ENCODE measurements around the gene TRAF6.
"Not testable (repeated sequence)": the region's sequence is repeated elsewhere in the genome, so short reads cannot be mapped to it uniquely, and the experiment has no call there.

The TRAF6 gene, protein sequence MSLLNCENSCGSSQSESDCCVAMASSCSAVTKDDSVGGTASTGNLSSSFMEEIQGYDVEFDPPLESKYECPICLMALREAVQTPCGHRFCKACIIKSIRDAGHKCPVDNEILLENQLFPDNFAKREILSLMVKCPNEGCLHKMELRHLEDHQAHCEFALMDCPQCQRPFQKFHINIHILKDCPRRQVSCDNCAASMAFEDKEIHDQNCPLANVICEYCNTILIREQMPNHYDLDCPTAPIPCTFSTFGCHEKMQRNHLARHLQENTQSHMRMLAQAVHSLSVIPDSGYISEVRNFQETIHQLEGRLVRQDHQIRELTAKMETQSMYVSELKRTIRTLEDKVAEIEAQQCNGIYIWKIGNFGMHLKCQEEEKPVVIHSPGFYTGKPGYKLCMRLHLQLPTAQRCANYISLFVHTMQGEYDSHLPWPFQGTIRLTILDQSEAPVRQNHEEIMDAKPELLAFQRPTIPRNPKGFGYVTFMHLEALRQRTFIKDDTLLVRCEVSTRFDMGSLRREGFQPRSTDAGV

GRCh38 chr11:36509694-36510593 lies at the start of gene TRAF6:
TRAF6 (minus strand) TSS chr11:36510272; CDS start chr11:36501515, 8,757 bp downstream.
- peak; percentile 51 for DNase-seq (ENCODE audit: low read depth, low spot score)

DNA sequence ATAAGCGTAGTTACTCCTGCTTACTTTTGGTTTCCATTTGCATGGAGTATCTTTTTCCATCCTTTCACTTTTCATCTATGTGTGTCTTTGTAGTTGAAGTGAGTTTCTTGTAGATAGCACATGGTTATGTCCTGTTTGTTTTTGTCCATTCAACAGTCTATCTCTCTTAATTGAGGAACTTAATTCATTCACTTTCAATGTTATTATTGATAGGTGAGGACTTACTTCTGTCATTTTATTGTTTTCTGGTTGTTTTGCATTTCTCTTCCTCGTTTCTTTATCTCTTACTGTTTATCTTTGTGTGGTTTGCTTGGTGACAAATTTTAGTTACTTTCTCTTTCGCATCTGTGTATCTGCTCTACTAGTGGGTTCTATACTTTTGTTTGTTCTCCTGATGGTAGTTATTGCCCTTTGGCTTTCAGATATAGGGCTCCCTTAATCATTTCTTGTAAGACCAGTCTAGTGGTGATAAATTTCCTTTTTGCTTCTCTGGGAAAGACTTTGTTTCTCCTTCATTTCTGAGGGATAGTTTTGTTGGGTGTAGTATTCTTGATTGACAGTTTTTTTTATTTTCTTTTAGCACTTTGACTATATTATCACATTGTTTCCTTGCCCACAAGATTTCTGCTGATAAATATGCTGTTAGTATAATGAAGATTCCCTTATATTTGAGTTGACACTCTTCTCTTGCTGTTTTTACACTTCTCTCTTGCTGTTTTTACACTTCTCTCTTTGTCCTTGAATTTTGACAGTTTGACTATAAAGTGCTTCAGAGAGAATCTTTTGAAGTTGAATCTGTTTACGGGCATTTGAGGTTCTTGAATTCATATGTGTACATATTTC lies 48.7 kb upstream of the TRAF6 start:
- DNase-seq (ENCODE audit: low read depth, low spot score) = no peak

DNA sequence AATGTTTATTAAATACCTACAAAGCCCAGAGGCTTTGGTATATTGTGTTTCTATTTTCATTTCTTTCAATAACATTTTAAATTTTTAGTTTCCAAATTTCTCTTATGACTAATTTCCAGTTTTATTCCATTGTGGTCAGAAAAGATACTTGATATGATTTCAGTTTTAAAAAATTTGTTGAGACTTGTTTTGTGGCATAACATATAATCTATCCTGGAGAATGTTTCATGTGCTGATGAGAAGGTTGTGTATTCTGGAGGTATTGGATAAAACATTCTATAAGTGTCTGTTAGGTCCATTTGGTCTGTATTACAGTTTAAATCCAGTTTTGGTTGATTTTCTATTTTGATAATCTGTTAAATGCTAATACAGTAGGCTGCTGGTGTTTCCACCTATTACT lies 47.9 kb upstream of the TRAF6 start:
- no peak for DNase-seq (ENCODE audit: low read depth, low spot score)

GRCh38 chr11:36557390-36557789 lies 47.3 kb upstream of the TRAF6 start:
- not testable (repeated sequence) for DNase-seq (ENCODE audit: low read depth, low spot score)

GRCh38 chr11:36550385-36551115 lies 40.5 kb upstream of the TRAF6 start:
- DNase-seq (ENCODE audit: low read depth, low spot score) = no peak

GRCh38 chr11:36540998-36541397 lies 30.9 kb upstream of the TRAF6 start:
- no peak for DNase-seq (ENCODE audit: low read depth, low spot score)

- DNase-seq (ENCODE audit: low read depth, low spot score) = no peak
Measured at GRCh38 chr11:36534276-36534840, 24.3 kb upstream of the TRAF6 start.

GRCh38 chr11:36532941-36533601 lies 23.0 kb upstream of the TRAF6 start:
- no peak for DNase-seq (ENCODE audit: low read depth, low spot score)

GRCh38 chr11:36530840-36531239 lies 20.8 kb upstream of the TRAF6 start:
- no peak for DNase-seq (ENCODE audit: low read depth, low spot score)

- DNase-seq (ENCODE audit: low read depth, low spot score) = no peak
Measured at GRCh38 chr11:36513965-36514364, 3.9 kb upstream of the TRAF6 start.

- DNase-seq (ENCODE audit: low read depth, low spot score) = no peak
Measured at GRCh38 chr11:36512016-36512415, 1.9 kb upstream of the TRAF6 start.

- DNase-seq (ENCODE audit: low read depth, low spot score) = not testable (repeated sequence)
Measured at GRCh38 chr11:36511062-36511461, 990 bp upstream of the TRAF6 start.

- no peak for DNase-seq (ENCODE audit: low read depth, low spot score)
Measured at GRCh38 chr11:36510594-36510942, 496 bp upstream of the TRAF6 start.

DNA sequence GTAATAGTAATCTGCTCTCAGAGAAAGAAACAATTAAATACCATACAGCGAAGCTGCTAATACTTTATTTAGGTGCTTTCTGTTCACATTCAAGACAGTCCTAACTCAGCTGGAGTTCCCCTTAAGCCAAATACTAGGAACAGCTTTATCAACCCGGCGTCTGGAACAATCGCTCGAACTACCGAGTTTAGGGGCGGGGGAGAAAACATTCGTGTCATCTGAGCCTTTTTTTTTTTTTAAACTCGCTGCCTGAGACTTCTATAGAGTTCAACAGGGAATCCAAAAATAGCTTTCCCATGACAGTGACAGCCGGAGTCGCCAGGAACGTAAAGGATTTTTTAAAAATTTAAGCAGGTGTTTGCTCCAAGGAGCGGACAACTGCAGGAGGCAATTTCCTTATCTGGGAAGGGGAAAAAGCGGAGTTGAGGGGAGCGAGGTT lies 852 bp downstream of the TRAF6 start:
- DNase-seq (ENCODE audit: low read depth, low spot score) = no peak

- DNase-seq (ENCODE audit: low read depth, low spot score) = no peak
Measured at GRCh38 chr11:36508743-36509142, 1.3 kb downstream of the TRAF6 start.

- DNase-seq (ENCODE audit: low read depth, low spot score) = no peak
Measured at GRCh38 chr11:36507824-36508489, 2.1 kb downstream of the TRAF6 start.

- no peak for DNase-seq (ENCODE audit: low read depth, low spot score)
Measured at GRCh38 chr11:36501236-36501635, 8.8 kb downstream of the TRAF6 start.

DNA sequence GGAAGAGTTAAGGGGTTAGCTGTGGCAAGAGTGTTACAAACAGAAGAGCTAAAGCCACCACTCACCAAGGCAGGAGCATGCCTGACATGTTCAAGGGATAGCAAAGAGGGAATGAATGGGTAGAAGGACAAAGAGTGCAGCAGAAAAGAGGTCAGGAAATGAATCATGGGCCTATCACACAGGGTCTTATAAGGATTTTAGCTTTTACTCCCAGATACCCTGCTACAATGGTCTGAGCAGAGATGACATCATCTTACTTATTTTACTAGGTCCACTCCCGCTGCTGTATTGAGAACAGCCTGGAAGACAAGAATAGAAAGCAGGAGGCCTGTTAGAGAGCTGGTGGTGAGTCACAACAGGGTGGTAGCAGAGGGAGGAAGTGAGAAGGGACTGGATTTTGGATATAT lies 9.8 kb downstream of the TRAF6 start:
- DNase-seq (ENCODE audit: low read depth, low spot score) = peak; percentile 37

DNA sequence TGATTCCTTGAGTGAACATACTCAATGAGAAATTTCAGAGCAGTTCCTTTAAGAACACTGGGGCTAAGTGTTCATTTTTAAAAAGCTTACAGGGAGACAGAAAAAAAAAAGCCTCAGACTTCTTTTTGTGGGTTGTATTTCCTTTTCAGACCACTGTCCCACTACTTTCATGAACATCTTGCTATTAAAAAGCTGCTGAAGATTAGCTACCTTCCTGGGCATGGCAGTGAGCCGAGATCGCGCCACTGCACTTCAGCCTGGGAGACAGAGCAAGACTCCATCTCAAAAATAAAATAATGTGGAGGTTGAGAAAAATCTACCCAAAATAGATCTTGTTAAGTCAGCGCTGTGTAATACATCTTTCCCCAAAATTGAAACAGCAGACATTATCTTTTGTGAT lies 10.8 kb downstream of the TRAF6 start:
- no peak for DNase-seq (ENCODE audit: low read depth, low spot score)

Data from brain pericyte (primary cell).